CD4-positive, alpha-beta T cell treated with Interleukin-1 beta for 1 hour (primary cell): ENCODE measurements around the gene GEMIN7.

Source experiments
- DNase-seq, 2 donors: peaks; one replicate each; pipeline ENCODE4 v3.0.0-alpha.2; 2020 to 2022

GEMIN7 gene

DNA sequence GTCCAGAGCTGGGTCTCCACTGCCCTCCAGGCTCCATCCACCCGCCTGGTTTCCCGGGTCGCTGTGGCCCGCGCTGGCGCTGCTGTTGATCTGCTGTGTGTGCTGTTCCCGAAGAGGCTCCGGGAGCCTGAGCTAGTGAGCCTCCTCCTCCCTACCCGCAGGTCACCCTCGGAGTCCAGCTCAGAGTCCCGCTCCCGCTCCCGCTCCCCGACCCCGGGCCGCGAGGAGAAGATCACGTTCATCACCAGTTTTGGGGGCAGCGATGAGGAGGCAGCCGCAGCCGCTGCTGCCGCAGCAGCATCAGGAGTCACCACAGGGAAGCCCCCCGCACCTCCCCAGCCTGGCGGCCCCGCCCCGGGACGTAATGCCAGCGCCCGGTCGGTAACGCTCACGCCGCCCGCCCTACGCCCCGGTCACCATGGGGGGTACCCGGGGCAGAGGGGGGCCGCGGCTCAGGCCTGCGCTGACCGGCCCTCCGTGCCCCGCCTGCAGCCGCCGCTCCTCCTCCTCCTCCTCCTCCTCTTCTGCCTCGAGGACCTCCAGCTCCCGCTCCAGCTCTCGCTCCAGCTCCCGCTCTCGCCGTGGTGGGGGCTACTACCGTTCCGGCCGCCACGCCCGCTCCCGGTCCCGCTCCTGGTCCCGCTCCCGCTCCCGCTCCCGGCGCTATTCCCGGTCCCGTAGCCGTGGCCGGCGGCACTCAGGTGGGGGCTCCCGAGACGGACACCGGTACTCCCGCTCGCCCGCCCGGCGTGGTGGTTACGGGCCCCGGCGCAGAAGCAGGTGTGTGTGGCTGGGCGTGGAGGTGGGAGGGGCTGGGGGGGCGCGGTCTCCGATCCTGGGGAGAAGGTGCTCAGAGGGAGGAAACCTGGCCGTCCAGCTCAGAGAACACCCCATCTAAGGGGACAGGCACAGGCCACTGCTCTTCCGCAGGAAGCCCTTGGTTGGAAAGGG lies 14.9 kb upstream of the GEMIN7 start:
- no peak for DNase-seq

DNA sequence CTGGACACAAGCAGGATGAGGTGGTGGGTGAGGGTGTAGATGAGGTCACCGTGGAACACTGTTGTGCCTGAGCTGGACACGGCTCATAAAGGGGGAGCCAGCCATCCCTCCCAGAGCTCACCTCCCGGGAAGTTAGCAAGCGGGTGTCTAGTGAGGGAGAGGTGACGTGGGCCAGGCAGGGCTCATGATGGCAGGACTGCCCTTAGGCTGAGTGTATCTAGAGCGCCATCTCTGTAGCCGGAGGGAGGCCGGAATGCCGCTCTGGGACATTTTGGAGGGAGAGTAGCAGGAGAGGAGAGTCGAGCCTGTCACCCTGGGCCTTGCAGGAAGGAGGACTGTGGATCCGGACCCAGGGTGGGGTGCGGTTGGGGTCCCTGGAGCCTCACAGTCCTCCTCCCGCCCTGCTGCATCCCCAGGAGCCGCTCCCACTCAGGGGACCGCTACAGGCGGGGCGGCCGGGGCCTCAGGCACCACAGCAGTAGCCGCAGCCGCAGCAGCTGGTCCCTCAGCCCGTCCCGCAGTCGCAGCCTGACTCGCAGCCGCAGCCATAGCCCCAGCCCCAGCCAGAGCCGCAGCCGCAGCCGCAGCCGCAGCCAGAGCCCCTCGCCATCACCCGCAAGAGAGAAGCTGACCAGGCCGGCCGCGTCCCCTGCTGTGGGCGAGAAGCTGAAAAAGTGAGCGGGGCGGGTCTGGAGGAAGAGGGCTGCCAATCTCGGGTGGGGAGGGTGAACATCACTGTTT lies 12.0 kb upstream of the GEMIN7 start:
- DNase-seq = no peak

DNA sequence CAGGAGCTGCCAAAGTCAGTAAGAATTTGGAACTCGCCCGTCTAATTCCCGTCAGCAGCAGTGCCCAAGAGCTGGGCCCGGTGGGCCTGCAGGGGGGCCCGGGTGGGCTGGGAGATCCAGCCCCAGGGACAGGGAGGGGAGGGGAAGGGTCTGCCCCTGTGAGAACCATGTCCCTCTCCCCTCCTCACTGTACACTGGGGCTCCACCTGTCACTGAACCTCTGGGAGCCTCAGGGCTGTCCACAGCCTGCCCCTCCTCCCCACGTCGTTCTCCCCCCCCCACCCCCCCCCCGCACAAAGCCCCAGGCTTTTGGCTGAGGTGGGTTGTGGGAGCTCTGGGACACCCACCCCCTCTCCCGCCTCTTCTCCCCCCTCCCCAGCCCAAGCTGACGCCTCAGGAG lies 11.0 kb upstream of the GEMIN7 start:
- no peak for DNase-seq

DNA sequence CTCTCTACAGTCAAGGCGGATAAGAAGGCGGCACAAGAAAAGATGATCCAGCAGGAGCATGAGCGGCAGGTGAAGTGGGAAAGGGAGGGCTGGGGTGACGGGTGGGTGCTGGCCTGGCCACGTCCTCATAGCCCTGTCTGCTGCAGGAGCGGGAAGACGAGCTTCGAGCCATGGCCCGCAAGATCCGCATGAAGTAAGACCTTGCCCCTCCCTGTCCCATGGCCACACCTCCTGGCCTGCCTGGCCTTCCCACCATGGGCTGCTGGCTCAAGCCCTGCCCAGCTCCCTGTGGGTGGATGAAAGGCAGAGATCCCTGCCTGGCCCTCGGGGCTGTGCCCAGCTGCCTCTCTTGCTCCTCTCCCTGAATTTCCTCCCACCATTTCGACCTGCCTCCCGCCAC lies 10.0 kb upstream of the GEMIN7 start:
- no peak for DNase-seq

DNA sequence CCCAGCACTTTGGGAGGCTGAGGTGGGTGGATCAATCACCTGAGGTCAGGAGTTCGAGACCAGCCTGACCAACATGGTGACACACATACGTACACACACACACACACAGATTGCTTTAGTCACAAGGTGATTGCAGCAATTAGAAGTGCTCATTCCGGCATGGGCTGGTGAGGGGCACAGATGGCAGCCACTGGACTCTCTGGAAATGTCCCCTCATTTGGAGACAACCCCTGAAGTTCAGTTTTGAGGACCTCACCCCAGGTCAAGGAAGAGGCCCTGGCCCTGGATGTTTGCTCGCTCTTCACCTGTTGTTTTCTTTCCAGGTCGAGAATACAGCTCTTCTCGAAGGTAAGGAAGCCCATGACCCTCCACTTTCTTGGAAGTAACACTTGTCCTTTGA lies 8.8 kb upstream of the GEMIN7 start:
- no peak for DNase-seq

DNA sequence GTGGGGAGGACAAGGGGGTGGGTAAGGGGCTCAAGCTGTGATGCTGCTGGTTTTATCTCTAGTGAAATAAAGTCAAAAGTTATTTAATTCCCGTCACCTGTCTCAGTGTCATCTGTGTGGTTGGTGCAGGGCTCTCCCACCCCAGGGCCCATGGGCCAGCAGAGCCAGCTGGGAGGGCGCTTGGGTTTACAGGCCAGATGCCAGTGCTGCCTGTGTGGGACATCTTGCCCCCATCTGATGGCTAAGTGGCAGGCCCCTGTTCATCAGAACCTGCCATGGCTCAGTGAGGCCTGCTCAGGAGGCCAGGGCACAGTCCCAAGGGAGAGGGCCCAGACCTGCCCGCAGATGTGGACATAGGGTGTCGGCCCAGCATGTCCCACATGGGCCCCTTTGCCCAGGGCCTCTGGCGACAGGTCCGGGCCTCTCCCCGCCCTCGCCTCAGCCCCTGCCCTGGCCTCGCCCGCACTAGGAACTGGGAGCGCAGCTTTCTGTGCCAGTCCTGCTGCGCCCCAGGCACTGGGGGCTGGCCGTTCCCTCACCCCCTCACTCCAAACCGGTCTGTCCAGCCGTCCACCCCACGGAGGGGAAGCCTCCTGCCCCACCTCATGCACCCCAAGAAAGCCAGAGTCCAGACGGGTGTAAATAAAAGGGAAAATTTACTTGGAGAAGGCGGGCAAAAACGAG lies 8.1 kb upstream of the GEMIN7 start:
- DNase-seq = no peak

DNA sequence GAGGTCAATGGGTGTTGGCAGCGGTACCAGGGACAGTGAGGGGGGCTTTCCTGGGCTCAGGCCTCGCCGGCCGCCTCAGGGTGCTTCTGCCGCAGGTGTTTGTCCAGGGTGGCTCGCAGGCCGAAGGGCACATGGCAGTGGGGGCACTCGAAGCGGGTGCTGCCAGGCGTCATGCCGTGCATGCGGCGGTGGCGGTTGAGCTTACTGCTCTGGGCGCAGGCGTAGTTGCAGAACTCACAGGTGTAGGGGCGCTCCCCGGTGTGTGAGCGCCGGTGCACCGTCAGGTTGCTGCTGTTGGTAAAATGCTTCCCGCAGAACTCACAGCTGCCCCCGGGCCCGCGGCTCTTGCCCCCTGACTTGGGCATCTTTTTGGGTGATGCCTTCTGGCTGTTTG lies 7.5 kb upstream of the GEMIN7 start:
- DNase-seq = no peak

DNA sequence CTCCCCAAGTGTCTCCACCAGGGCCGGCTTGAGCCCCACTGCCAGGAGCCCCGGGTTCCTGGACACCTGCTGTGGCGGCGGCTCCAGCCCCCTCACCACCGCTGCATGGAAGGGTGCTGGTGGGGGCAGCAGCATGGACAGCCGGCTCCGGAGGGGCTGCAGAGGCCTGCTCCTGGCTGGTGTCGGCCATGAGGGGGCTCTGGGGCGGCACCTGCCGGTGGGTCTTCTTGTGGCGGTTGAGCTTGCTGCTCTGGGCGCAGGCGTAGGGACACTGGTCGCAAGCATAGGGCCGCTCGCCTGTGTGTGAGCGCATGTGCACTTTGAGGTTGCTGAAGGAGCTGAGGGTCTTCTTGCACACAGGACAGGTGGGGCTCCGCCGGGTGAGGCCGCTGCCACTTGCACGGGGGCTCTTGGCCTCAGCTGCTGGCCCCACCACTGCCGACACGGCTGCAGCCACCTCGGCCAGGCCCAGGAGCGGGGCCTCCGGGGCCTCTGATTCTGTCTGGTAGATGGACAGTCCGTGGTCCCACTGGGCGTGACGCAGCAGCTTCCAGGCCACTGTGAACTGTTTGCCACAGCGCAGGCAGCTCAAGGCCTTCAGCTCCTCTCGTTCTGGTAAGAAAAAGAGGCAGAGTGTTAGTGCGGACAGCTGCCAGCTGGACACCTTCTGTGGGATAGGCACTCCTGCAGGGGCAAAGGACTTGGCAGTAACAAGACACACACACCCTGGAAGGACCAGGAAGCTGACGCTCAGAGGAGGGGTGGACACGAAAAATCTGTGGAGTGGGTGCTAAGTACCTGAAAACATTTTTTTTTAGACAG lies 6.9 kb upstream of the GEMIN7 start:
- DNase-seq = no peak

DNA sequence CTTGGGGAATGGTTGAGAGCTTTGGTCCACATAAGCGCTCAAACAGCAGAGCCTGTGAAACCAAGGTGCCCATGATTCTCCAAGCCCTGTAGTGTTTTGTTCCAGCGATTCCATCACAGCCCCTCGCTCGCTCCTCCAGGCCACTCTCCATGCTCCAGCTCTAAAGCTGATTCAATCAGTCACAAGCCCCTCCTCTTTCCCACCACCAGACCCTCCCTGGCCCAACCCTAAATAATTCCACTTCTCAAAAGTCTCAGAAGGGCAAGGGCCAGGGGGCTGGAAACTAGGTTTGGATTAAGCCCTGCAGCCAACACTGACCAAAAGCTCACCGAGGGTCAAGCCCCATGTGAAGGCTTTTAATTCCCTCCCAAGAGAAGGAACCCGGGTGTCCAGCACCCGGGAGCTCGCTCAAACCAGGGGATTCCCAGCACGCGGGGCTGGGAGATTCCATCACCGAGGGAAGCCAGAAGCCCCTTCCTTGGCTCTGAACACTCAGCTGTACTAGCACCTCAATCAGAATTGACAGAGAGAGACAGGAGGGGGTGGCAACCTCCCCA lies 4.2 kb upstream of the GEMIN7 start:
- DNase-seq = no peak

DNA sequence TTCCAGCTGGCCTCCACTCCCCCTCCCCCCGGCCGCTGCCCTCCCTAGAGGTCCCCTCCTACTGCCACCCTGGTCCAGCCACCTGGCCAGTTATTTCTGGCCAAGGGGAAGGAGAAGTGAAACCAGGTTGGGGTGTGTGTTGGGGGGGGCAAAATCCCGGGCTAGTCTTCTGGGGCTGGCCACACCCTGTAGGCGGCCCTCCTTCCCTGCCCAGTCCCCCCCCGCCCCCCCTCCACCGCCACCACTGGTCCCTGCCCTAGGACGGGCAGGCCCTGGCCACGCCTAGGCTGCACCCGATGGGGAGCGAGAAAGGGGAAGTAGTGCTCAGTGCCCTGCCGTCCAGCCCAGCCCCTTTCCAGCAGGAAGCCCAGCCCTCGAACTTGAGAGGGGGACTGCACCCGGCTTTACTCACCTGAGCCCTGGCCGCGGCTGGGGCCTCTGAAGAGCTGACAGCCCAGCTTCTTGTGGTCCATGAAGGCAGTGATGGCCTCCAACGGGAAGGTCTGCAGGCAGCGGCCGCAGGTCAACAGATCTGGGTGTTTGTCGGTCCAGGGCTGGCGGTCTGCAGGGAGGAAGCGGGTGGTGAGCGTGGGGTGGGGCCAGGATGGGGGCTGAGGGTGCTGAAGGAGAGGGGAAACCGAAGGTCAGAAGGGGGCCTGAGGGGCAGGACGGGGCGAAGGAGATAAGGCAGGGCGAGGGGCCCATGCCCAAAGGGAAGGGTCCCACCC lies 3.6 kb upstream of the GEMIN7 start:
- DNase-seq = peak; percentile 57 to 88

DNA sequence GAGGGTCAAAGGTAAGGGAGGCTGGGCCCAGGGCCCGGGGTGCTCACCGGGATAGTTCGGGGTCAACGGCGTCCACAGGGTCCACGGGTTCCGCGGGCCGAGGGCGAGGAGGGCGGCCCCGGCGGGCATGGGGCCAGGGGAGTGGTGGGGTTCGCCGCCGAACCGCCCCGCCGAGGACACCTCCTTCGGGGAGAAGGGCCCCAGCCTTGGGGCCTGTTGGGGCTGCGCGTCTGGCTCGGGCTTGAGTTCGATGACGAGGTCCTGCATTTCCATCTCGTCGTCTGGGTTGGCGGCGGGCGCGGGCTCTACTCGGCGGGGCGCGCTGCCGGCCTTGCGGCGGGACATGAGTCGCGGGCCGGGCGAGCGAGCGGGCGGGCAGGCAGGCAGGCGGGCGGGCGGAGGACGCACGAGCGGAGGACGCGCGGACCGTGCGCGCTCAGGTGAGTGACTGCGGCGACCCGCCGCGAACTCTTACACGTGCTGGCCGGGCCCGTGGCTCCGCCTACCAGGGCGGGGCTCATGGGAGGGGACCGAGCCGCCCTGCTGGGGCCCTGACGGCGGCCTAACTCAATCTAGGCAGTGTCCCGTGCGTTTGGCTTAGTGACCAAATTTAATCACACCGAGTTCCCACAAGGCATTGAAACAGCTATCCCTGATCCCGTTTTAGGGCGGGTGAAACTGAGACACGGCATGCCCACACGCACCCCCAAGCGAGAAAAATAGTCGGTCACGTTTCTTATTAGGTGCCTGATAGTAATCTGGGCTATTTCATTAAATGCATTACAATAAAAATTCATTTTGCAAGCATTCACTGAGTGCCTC lies 2.8 kb upstream of the GEMIN7 start, which contains the start of gene ZNF296:
Gene ZNF296 (minus strand): TSS at position 450 of the 822 bp plus-strand sequence. CDS start 105 bp downstream, at position 345.
- DNase-seq = peak; percentile 80 to 81

DNA sequence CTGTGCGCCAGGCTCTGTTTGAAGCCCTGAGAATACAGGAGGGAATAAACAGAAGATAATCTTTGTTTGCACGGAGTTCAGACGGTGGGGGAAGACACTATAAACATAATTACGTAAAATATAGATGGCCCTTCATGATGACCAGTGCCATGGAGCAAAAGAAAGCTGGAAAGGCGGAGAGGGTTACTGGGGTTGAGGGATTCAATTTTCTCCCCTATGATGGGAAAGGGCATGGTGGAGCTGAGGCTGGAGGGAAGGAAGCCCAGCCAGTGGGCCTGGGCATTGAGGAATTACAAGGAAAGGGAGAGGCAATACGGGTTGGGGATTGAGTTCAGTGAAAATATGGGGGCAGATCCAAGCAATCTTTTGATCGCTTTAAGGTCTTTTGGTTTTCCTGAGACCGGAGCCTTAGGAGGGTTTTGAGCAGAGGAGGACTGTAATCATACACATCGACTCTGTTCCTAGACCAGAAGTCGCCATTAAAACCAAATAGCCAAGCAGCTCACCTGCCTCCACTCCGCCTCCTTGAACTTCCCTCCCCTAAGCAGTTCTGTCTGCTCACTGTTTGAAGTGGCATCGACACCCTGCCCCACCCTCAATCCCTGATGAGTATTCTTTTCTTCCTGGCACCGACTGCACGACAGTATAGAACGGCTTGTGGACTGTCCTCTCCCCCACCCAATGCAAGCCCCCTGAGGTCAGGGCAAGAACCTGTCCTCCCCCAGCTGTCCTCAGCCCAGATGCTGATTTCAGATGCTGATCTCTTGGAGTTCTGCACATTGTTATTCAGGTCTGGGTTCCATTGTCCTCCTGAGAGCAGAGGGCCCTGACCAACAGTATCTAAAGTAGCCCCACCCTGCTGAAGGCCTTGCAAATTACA lies 2.0 kb upstream of the GEMIN7 start:
- no peak for DNase-seq

DNA sequence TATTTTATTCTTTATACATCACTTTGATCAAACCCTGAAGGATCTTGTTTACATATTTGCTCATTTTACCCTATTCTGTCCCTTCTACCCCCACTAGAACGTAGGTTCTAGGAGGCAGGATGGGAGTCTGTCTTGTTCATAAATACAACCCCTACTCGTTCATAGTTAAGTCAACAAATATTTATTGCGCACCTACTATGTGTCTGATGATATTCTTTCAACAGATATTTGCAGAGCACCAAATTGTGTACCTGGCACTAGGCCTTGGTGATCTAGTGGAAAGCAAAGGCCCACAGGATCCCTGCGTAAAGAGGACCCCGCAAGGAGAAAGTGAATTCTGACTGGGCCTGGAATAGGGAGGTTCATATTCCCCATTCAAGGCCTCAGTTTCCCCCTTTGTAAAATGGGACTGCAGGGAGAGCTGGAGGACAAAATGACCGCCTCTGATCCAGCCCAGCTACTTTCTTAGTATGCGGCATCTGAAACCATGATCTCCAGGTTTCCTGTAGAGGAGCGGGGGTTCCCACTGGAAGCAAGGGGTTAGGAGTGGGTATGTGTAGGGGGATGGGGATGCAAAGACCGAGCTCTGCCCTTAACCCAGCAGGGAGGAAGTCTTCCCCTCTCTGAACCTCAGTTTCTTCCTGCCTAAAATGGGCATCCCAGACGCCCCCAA lies 534 bp upstream of the GEMIN7 start:
- no peak for DNase-seq

DNA sequence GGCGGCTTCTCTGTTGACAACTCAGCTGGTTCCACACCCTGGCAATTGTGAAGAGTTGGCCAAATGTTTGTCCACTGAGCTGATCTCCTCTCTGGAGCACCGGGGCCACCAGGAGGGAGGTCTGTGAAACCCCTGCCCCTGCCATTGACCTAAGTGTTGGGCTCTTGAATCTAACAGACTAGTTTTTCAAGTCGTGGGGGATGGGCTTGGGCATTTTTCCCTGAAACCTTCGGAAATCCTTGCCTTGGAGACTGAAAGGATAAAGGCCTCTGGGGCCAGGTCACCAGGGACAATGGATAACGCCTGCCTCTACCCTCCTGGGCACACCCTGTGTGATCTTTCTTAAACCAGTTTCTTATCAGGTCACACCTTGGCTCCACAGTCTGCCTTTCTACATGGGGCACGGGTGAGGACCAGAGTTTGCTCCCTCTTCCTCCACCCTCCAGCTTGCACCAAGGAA lies 881 bp downstream of the GEMIN7 start:
- DNase-seq = no peak

DNA sequence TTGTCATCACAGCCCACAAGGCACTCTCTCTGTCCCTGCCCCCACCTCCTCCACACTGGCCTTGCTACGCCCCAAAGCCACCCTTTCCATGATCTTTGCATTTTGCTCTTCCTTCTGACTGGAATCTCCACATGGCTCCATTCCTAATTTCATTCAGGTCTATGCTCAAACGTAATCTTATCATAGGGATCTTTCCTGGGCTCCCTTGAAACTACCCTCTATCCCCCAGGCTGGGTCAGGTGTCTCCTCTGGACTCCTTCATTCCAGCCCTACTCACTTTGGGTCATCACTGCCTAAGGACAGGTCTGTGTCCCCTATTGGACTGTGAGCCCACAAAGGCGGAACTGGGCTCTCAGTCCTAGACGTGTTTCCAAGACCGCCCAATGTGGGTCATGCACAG lies 3.1 kb downstream of the GEMIN7 start:
- no peak for DNase-seq

DNA sequence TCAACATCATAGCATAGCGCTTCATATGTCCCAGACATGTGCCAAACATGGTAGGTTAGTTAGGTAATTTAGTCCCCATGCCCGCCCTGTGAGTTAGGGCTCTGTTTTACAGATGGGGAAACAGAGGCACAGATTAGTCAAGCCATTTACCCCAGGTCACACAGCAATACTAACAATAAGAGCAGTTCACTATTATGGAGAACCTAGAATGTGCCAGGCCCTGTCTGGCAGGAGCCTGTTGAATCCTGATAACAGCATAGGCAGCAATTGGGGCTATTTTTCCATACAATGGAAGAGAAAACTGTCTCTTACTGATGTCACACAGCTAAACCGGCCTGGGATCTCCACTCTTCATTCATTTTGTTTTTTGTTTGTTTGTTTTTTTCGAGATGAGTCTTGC lies 7.4 kb downstream of the GEMIN7 start:
- no peak for DNase-seq

DNA sequence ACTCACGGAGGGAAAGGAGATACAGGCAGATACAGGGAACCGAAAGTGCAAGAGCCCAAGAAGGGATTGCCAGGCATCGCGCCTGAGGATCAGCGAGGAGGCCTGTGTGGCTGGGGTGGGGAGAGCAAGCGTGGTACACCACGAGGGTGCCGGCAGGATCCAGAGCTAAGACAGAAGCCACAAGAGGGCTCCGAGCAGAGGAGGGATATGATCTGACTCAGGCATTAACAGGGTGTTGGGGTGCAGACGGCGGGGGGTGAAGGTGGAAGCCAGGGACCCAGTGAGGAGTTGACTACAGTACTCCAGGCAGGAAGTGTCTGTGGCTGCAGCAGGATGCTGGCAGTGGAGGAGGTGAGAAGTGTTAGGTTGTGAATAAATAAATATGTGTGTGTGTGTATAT lies 8.5 kb downstream of the GEMIN7 start:
- peak; percentile 76 to 81 for DNase-seq

DNA sequence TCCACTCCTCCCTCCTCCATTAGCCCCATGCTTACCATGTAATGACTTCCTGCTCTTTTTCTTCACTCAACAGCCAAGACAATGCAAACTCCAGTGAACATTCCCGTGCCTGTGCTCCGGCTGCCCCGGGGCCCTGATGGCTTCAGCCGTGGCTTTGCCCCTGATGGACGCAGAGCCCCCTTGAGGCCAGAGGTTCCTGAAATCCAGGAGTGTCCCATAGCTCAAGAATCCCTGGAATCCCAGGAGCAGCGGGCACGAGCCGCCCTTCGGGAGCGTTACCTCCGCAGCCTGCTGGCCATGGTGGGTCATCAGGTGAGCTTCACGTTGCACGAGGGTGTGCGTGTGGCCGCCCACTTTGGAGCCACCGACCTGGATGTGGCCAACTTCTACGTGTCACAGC lies 11.0 kb downstream of the GEMIN7 start:
- no peak for DNase-seq

DNA sequence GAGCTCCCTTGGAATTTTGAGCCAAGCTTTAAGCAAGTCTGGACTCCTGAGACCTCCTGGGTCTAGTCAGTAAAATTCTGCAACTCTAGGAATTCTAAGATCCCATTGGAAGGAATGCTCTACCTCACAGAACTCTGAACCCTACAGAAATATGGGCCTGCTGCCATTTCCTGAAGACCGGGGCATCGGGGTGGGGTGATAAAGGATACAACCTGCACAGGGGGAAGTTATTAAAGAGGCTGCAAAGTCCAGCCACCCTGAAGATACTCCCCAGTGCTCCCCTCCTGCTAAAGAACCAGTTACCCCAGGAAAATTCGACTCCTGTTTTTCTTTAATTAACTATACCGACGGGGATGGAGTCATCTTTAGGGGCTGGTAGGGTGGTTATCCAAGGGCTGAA lies 11.5 kb downstream of the GEMIN7 start:
- DNase-seq = no peak
